Trophoblast cell (in vitro differentiated cells and primary cell): Measurements from ENCODE around the gene EXOC4.

Experiments
- DNase-seq, 2 donors: peaks; one replicate each; pipeline ENCODE4 v3.0.0-alpha.2; 2016
- H2AFZ ChIP-seq: 2 replicates; pipeline ENCODE4 v1.6.1; 2013; ENCODE audit warnings: low read length, moderate library complexity, mild to moderate bottlenecking; ENCODE audit not compliant: insufficient read depth, poor library complexity
- H2AK5ac ChIP-seq: 2 replicates; pipeline ENCODE4 v1.6.1; 2013; ENCODE audit warnings: mild to moderate bottlenecking, low read length
- H2BK120ac ChIP-seq: 2 replicates; pipeline ENCODE4 v1.6.1; 2013; ENCODE audit warnings: low read length, mild to moderate bottlenecking, moderate library complexity; ENCODE audit not compliant: insufficient read depth, poor library complexity
- H2BK12ac ChIP-seq: 2 replicates; pipeline ENCODE4 v1.6.1; 2013; ENCODE audit warnings: mild to moderate bottlenecking, low read length, moderate library complexity
- H2BK5ac ChIP-seq: 2 replicates; pipeline ENCODE4 v1.6.1; 2013; ENCODE audit warnings: low read length, low read depth, moderate library complexity, mild to moderate bottlenecking; ENCODE audit not compliant: poor library complexity
- H3K14ac ChIP-seq: 2 replicates; pipeline ENCODE4 v1.6.1; 2013; ENCODE audit warnings: mild to moderate bottlenecking, low read length
- H3K18ac ChIP-seq: 2 replicates; pipeline ENCODE4 v1.6.1; 2013; ENCODE audit warnings: mild to moderate bottlenecking, low read length
- H3K23ac ChIP-seq: 2 replicates; pipeline ENCODE4 v1.6.1; 2013; ENCODE audit warnings: low read length
- H3K27ac ChIP-seq: 2 replicates; pipeline ENCODE4 v1.5.1; 2013; ENCODE audit warnings: low read depth, mild to moderate bottlenecking, inconsistent platforms, low read length, moderate library complexity
- H3K27me3 ChIP-seq: 2 replicates; pipeline ENCODE4 v1.6.1; 2013; ENCODE audit warnings: inconsistent platforms, mild to moderate bottlenecking, low read length, moderate library complexity; ENCODE audit not compliant: insufficient read depth
- H3K36me3 ChIP-seq, 2 experiments: 1 replicate in 1 of 2; 2 replicates in 1 of 2; pipeline ENCODE4 v1.6.1; 2013; ENCODE audit warnings: low read length in 2 of 2, mild to moderate bottlenecking in 2 of 2, moderate library complexity in 1 of 2; ENCODE audit not compliant: insufficient read depth in 2 of 2, control insufficient read depth in 1 of 2
- H3K4ac ChIP-seq: 2 replicates; pipeline ENCODE4 v1.6.1; 2013; ENCODE audit warnings: low read depth, mild to moderate bottlenecking, low read length, moderate library complexity
- H3K4me1 ChIP-seq, 2 experiments: 1 replicate in 1 of 2; 2 replicates in 1 of 2; pipeline ENCODE4 v1.6.1; 2013; ENCODE audit warnings: low read length in 2 of 2, mild to moderate bottlenecking in 2 of 2, moderate library complexity in 1 of 2; ENCODE audit not compliant: insufficient read depth in 2 of 2, control insufficient read depth in 1 of 2
- H3K4me2 ChIP-seq: 2 replicates; pipeline ENCODE4 v1.6.1; 2013; ENCODE audit warnings: inconsistent platforms, mild to moderate bottlenecking, low read length, moderate library complexity
- H3K4me3 ChIP-seq: 2 replicates; pipeline ENCODE4 v1.5.1; 2013; ENCODE audit warnings: mild to moderate bottlenecking, low read depth, low read length, inconsistent platforms
- H3K79me1 ChIP-seq: one replicate; pipeline ENCODE4 v1.6.1; 2013; ENCODE audit warnings: low read length
- H3K79me2 ChIP-seq: 2 replicates; pipeline ENCODE4 v1.6.1; 2013; ENCODE audit warnings: low read length, mild to moderate bottlenecking; ENCODE audit not compliant: control insufficient read depth, insufficient read depth, poor library complexity
- H3K9ac ChIP-seq: 2 replicates; pipeline ENCODE4 v1.6.1; 2013; ENCODE audit warnings: mild to moderate bottlenecking, low read length
- H3K9me3 ChIP-seq: 2 replicates; pipeline ENCODE4 v1.6.1; 2013; ENCODE audit warnings: low read depth, mild to moderate bottlenecking, control low read depth, inconsistent platforms, low read length; ENCODE audit not compliant: insufficient read depth
- H4K12ac ChIP-seq: 2 replicates; pipeline ENCODE4 v1.6.1; 2013; ENCODE audit warnings: low read depth, mild to moderate bottlenecking, low read length, moderate library complexity
- H4K8ac ChIP-seq: 2 replicates; pipeline ENCODE4 v1.6.1; 2013; ENCODE audit warnings: low read depth, mild to moderate bottlenecking, low read length, moderate library complexity
- H4K91ac ChIP-seq: one replicate; pipeline ENCODE4 v1.6.1; 2013; ENCODE audit warnings: low read depth, mild to moderate bottlenecking, low read length, moderate library complexity
- WGBS: extraction: QIAGEN DNeasy Blood & Tissue Kit; methylation state at CpG from one replicate; pipeline ENCODE4 v1.1.7; 2013; ENCODE audit warnings: missing lambda C conversion rate; ENCODE audit not compliant: insufficient read length, insufficient coverage; ENCODE audit errors: extremely low coverage; 5-methylcytosine and 5-hydroxymethylcytosine counted together

EXOC4 gene

GRCh38 chr7:133702078-133702477 lies 449.2 kb downstream of the EXOC4 start:
- Histone ChIP-seq H2BK120ac (no peak overlapping the region), H3K9me3 (no peaks in the 10 kb centered on the region), H3K4me2 (no peak overlapping the region), H3K23ac (no peak overlapping the region), H3K18ac (no peak overlapping the region), H3K79me1 (no peaks in the 10 kb centered on the region), H2BK12ac (no peak overlapping the region), H4K12ac (no peak overlapping the region), H3K9ac (no peak overlapping the region), H4K8ac (no peak overlapping the region), H2BK5ac (no peak overlapping the region), H3K4me1 (no peaks in the 10 kb centered on the region), H3K36me3 (no peaks in the 10 kb centered on the region), H4K91ac (no peak overlapping the region), H3K79me2 (no peaks in the 10 kb centered on the region), H3K14ac (no peak overlapping the region), H3K4ac (no peak overlapping the region), H3K4me3 (no peak overlapping the region), H3K27ac (no peak overlapping the region), H2AK5ac (no peak overlapping the region), H2AFZ (no peak overlapping the region), H3K27me3 (no peaks in the 10 kb centered on the region)
- no peak for DNase-seq
- no CpG with 5 or more reads among the region's 7 CpGs for WGBS

- no peak overlapping the region for H3K4ac ChIP-seq
- H2BK120ac ChIP-seq, result no peak overlapping the region
- no peak overlapping the region for H3K4me2 ChIP-seq
- no peak overlapping the region for H2BK5ac ChIP-seq
- no peak overlapping the region for H4K91ac ChIP-seq
- no CpG with 5 or more reads among the region's 2 CpGs for WGBS
- H3K27ac ChIP-seq, result no peak overlapping the region
- no peak overlapping the region for H3K14ac ChIP-seq
- H3K36me3 ChIP-seq, result no peaks in the 10 kb centered on the region
- H2AK5ac ChIP-seq, result no peak overlapping the region
- H3K79me2 ChIP-seq, result no peaks in the 10 kb centered on the region
- no peaks in the 10 kb centered on the region for H3K79me1 ChIP-seq
- H3K4me3 ChIP-seq, result no peak overlapping the region
- no peaks in the 10 kb centered on the region for H3K27me3 ChIP-seq
- no peak overlapping the region for H4K12ac ChIP-seq
- no peak overlapping the region for H2BK12ac ChIP-seq
- no peak overlapping the region for H4K8ac ChIP-seq
- H3K18ac ChIP-seq, result no peak overlapping the region
- no peak overlapping the region for H2AFZ ChIP-seq
- H3K4me1 ChIP-seq, result no peaks in the 10 kb centered on the region
- H3K9ac ChIP-seq, result no peak overlapping the region
- no peaks in the 10 kb centered on the region for H3K9me3 ChIP-seq
- DNase-seq, result no peak
- no peak overlapping the region for H3K23ac ChIP-seq
These were observed 450.1 kb downstream of the EXOC4 start for GRCh38 chr7:133702960-133703359.

GRCh38 chr7:133703547-133703946 lies 450.7 kb downstream of the EXOC4 start:
- Histone ChIP-seq H3K79me2 (no peaks in the 10 kb centered on the region), H3K4ac (no peak overlapping the region), H3K4me2 (no peak overlapping the region), H4K8ac (no peak overlapping the region), H3K79me1 (no peaks in the 10 kb centered on the region), H3K9me3 (no peaks in the 10 kb centered on the region), H2AFZ (no peak overlapping the region), H3K23ac (no peak overlapping the region), H2AK5ac (no peak overlapping the region), H4K12ac (no peak overlapping the region), H3K18ac (no peak overlapping the region), H3K9ac (no peak overlapping the region), H3K14ac (no peak overlapping the region), H3K4me3 (no peak overlapping the region), H3K27ac (no peak overlapping the region), H3K36me3 (no peaks in the 10 kb centered on the region), H3K4me1 (no peaks in the 10 kb centered on the region), H2BK120ac (no peak overlapping the region), H3K27me3 (no peaks in the 10 kb centered on the region), H2BK12ac (no peak overlapping the region), H2BK5ac (no peak overlapping the region), H4K91ac (no peak overlapping the region)
- peak in 1 of 2 donors; percentile 44 for DNase-seq
- no CpG with 5 or more reads among the region's 4 CpGs for WGBS

- Histone ChIP-seq H4K8ac (no peak overlapping the region), H3K79me1 (no peaks in the 10 kb centered on the region), H2AFZ (no peak overlapping the region), H3K79me2 (no peaks in the 10 kb centered on the region), H3K27ac (no peak overlapping the region), H3K14ac (no peak overlapping the region), H2BK120ac (no peak overlapping the region), H3K4me1 (no peaks in the 10 kb centered on the region), H2BK12ac (no peak overlapping the region), H3K9ac (no peak overlapping the region), H2AK5ac (no peak overlapping the region), H3K23ac (no peak overlapping the region), H4K12ac (no peak overlapping the region), H3K18ac (no peak overlapping the region), H2BK5ac (no peak overlapping the region), H3K4me2 (no peak overlapping the region), H3K27me3 (no peaks in the 10 kb centered on the region), H4K91ac (no peak overlapping the region), H3K36me3 (no peaks in the 10 kb centered on the region), H3K4me3 (no peak overlapping the region), H3K4ac (no peak overlapping the region), H3K9me3 (no peaks in the 10 kb centered on the region)
- DNase-seq, result no peak
- no CpG with 5 or more reads among the region's 2 CpGs for WGBS
These were observed 451.6 kb downstream of the EXOC4 start for GRCh38 chr7:133704453-133704852.
